GM12801 (cell line): Measurements from ENCODE around the gene LYRM1.

Source experiments
- CTCF ChIP-seq: IDR thresholded peaks from one replicate; pipeline ENCODE4 v1.5.1; 2011; ENCODE audit warnings: control low read depth; ENCODE audit not compliant: insufficient read length; ENCODE audit errors: extremely low read depth

The LYRM1 gene

GRCh38 chr16:20920091-20920490 is 19.5 kb downstream of the LYRM1 start:
- no peak for TF ChIP-seq CTCF

- TF ChIP-seq CTCF, result no peak
Measured at GRCh38 chr16:20920799-20921198, 20.2 kb downstream of the LYRM1 start.

- TF ChIP-seq CTCF, result no peak
Measured at GRCh38 chr16:20923876-20924275, 23.3 kb downstream of the LYRM1 start.

- no peak for TF ChIP-seq CTCF
Measured at GRCh38 chr16:20925751-20926150, 25.2 kb downstream of the LYRM1 start.

- TF ChIP-seq CTCF, result no peak
Measured at GRCh38 chr16:20928774-20929411, 28.3 kb downstream of the LYRM1 start.

- no peak for TF ChIP-seq CTCF
Measured at GRCh38 chr16:20930365-20930690, 29.8 kb downstream of the LYRM1 start.

- no peak for TF ChIP-seq CTCF
Measured at GRCh38 chr16:20931066-20931600, 30.6 kb downstream of the LYRM1 start.

GRCh38 chr16:20933589-20933988 is 33.0 kb downstream of the LYRM1 start:
- TF ChIP-seq CTCF, result no peak
